HG03159 (cell line): Measurements from ENCODE around the gene HOMEZ.

ENCODE experiments used
- ATAC-seq: cut with Tn5 transposase; IDR thresholded peaks from one replicate; pipeline ENCODE4 v1.9.1; 2021; ENCODE audit warnings: mild to moderate bottlenecking, moderate library complexity; ENCODE audit not compliant: unreplicated experiment

The HOMEZ gene

DNA sequence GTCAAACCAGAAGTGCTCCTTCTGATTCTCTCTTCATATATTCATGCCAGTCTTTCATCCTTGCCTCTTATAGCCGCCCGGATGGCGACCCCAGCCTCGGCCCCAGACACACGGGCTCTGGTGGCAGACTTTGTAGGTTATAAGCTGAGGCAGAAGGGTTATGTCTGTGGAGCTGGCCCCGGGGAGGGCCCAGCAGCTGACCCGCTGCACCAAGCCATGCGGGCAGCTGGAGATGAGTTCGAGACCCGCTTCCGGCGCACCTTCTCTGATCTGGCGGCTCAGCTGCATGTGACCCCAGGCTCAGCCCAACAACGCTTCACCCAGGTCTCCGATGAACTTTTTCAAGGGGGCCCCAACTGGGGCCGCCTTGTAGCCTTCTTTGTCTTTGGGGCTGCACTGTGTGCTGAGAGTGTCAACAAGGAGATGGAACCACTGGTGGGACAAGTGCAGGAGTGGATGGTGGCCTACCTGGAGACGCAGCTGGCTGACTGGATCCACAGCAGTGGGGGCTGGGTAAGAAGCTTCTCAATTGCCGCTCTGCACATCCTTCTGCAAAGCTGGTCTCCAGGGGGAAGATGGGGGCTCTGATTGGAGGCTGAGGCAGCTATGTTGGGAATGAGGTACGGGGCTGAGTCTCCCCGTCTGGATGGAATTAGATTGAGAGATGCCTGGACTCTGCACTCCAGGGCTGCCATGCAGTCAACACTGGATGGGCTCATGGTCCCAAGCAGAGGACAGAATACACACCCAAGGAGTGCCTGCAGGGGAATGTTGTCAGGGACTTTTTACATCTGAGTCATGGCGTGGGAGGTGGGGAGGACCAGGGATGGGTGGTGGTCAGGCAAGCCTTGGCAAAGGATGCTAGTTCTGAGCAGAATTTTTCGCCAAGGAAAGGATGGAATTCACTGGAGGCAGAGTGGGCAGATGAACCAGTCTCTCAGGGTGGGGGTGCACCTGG lies 22.0 kb upstream of the HOMEZ start:
- no peak for ATAC-seq

DNA sequence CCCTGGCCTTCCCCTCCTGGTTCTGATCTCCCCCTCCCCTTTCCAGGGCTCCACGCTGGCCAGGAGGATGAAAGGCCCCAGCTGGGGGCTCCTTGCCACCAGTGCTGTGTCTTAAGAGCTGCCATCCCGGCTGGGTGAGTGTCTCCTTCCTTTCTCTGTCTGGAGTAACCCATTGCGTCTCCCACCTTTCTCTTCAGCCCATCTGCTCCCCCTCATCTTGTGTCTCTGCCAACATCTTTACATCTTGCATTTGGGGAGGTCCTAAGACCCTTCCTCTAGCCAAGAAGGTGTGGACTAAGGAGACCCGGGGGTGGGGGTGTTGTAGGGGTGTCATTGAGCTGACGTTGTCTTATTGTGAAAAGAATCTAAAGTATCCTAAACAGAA lies 21.2 kb upstream of the HOMEZ start:
- no peak for ATAC-seq

DNA sequence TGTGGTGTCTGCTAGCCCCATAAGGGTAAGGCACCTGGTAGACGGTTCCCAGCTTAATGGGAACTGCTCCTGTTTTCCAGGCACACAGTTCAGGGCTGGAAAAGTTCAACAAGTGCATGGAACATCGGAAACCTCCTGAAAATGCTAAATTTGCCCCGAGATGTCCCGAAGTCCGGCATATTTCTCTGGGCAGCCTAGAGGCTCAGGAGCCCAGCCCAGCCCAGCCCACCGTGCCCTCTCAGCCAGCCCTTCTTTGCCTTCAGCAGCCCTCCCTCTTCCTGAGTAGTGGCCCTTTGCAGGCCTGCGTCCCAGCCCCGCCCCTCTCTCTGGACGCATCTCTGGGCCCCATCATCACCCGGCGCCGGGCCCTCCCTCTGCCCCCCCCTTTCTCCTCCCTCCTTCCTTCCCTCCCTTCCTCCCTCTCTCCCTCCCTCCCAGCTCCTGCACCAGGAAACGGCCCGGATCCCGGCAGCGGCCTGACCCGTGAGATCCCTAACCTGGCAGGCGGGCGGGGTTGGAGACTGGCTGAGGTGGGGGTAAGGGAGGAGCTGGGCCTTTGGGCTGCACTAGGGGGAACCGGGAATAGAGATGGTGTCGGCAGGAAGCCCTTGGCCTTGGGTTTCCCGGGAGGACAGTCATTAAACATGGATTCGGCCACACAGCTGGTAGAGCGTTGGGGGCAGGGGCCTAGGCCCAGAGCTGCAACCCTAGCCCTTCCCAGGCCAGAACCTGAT lies 20.6 kb upstream of the HOMEZ start, which contains the start of gene BCL2L2:
Gene BCL2L2, plus strand, starts transcription at position 422 of the 734 bp plus-strand sequence. CDS start 935 bp downstream, outside the sequence.
- no peak for ATAC-seq

DNA sequence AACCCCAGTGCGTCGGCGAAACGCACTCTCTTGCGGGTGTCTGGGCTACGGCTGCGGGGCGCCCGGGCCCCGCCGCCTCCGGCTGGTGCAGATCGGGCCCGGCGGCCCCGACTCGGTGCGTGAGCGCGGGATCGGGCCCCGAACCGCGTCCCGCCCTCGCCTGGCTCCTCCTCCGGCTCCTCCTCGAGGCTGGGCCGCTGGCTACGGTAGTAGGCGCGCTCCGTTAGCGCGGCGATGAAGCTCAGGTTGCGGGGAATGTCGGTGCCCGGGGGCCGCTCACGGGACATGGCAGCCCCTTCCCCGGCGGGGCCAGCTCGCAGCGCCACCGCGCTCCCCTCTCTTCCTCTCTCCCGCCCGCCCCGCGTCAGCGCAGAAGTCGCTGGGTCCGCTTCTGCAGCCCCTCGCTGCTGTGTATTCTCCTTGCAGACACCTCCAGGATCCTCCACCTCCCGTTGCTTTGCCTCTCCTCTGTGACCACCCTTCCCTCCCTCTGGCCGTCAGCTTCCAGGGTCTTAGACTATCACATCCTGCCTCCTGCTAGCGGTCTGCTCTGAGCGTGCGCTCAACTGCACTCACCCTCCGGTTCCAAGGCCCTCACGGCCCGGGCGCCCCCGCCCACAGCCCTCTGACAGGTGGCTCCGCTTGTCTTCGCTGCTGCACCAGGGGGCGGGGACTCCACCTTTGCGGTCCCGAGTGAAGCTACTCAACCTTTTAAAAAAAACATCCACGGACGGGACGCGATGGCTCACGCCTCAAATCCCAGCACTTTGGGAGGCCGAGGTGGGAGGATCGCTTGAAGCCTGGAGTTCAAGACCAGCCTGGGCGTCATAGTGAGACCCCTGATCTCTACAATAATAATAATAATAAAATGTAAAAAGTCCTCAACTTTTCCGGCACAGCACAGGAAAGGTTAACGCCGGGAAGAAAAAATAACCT lies 16.6 kb upstream of the HOMEZ start, which contains the start of gene PPP1R3E:
Gene PPP1R3E, minus strand, starts transcription at position 570 of the 936 bp plus-strand sequence. Its CDS starts 283 bp downstream, at position 287.
- ATAC-seq, result peak; percentile 44

DNA sequence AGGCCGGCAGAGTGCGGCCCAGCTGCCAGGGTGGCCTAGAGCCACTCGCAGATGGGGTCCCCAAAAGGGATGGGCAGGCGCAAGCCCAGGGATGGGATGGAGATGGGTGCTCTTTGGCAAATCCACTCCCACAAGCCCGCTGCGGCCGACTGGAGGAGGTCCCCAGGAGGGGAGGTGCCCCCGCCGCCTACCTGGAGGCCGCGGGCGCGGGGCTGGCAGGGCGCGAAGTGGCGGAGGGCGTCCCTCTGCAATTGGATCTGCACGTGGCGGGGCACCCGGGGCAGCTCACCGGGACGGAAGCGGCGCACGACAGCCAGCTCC lies 16.0 kb upstream of the HOMEZ start:
- ATAC-seq, result peak; percentile 23

DNA sequence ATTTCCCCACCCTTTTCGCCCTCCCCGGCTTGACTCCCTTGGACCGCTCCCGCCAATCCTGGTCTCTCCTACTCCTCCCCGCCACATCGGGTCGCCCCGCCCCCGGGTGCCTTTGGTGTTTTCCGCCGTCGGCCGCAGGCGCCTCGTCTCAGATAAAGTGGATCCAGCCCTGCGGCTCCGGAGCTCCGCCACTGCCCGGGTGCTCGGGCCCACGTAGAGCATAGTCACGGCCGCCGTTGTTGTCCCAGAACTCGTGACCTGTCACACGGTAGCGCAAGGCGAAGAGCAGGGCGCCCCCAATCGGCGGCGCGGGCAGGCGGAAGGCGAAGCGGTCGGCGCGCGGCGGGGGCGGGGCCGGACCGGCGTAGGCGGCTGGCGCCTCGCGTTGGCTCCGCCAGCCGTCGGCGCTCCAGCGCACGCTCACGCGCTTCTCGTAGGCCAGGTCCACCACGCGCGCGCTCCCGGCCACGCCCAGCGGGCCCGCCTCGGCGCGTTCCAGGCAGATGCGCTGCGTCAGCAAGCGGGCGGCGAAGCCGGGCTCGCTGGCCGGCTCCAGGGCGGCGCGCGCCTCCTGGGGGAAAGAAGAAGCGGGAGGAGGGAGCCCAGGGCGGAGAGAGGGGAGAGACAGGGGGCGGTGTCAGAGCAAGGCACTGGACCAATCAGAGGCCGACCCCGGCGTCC lies 15.5 kb upstream of the HOMEZ start:
- peak; percentile 78 for ATAC-seq

DNA sequence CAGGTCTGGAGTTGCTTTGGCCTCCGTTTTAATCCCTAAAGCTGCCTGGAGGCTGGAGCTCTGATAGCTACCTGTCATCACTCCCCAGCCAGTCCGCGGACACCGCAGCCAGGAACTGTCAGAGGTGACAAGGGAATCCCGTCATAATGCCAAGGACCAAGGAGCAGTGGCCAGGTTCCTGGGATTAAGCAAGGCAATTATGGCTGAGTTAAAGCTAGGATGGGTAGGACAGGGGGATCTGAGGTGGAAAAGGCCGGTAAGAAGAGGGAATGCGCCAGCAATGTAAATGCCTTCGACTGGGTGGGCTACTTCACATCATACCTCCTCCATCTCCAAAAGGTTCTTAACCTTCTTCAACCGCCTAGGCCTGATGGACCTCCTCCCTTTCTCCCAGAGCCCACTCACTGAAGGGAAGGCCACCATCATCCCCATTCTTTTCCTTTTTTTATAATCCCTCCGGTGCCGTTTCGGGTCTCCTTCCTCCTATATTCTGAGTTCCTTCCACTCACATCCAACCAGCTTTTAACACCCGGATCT lies 14.8 kb upstream of the HOMEZ start:
- no peak for ATAC-seq

DNA sequence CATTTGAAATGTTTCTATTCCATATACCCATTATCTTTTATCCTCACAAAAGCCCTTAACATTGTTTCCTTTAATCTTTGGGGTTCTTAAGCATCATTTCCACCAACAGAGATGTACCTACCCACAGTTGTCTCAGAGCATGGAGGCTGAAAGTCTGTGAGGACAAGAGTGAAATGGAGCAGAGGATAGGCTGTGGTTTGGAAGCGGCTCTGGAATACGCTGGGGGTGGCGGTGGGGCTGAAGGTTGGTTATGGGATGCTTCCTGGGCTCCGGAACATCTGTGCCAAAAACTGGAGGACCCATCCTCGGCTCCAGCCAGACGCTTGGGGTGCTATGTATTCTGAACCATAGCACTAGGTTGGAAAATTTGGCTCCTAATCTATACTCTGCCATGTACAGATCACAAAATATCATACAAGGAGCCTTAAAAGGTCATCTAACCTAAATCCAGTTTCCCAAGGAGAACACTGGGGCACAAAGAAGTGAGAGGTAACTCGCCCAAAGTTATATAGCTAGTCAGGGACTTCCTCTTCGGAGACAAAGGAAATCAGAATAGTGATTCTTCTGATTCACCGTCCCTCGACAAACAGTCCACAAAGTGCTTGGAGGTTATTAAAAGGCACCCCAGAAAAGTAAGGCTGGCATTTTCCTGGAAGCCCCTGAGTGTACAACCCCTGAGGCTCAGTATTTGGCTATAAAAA lies 14.2 kb upstream of the HOMEZ start:
- no peak for ATAC-seq

DNA sequence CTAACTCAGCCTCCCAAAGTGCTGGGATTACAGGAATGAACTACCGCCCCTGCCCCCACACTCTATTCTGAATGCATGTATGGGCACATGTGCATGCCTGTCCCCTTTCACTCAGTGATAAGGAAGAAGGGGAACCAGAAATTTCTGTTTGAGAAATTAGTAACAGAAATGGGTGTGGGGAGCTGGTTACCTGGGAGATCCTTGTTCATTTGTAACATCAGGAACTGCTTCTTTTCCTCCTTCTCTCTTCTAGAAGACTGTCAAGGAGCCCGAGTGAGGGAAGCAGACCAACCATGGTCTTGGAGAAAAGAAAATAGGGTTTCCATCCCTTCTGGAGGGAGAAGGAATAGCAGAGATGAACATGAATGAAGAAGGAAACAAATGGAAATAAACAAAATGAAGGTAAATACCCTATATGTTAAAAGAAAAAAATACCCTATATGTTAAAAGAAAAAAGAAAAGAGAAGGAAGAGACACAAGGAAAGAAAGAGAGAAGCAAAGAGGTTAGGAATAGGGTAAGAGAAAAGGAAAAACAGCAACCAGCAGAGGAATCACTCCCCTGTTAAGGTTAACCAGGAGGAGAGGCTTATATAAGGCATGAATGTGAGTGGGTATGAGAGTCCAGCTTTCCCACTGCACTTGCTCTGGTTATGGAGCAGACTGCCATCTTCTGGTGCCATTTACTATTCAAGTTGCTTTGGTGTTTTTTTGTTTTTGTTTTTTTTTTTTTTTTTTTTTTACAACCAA lies 13.5 kb upstream of the HOMEZ start:
- no peak for ATAC-seq

DNA sequence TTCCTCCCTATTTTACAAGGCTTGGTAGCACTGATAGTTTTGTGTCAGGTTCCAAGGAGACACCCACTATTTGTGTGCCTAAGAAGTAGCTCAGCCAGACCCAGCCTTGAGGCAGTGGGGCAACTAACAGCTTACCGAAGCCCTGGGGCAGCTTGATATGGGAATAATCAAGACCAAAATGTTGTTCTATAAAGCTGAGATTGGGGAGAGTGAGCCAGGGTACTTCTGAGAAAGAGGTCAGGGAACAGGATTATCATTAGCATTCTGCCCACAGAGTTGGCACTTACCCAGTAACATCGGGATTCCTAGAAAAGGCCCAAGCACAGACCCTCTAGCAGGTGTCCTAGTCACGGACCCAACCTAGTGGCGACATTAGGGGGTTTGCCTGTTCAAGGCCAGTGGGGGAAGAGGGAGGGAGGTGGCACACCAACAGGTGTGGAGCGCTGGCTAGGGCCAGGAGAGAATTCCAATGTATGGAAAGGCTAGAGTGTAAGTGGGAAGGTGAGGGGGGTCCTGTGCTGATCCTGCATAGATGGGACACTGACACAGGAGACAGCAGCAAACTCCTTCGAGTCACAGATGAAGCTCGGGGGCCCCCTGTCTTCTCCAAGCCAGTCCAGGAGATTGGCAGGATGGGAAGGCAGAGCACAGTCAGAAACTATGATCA lies 11.8 kb upstream of the HOMEZ start:
- ATAC-seq, result no peak

DNA sequence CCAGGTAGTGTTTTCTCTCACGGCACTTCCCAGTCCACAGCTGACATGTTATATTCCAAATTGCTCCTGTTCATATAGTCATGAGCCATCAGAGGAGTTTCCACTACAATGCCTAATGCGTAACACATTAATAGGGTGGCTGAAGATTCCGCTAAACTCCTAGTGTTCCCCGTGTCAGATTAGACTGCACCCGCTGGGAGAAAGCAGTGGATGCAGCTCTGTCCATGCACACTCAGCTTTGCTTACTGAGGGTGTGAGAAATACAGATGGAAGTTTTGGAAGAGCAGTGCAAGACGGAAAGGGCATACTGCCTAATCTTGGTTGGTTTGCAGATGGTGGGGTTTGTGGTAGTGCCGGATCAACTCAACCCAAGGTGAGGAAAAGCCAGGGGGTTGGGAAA lies 11.2 kb upstream of the HOMEZ start:
- ATAC-seq, result no peak

DNA sequence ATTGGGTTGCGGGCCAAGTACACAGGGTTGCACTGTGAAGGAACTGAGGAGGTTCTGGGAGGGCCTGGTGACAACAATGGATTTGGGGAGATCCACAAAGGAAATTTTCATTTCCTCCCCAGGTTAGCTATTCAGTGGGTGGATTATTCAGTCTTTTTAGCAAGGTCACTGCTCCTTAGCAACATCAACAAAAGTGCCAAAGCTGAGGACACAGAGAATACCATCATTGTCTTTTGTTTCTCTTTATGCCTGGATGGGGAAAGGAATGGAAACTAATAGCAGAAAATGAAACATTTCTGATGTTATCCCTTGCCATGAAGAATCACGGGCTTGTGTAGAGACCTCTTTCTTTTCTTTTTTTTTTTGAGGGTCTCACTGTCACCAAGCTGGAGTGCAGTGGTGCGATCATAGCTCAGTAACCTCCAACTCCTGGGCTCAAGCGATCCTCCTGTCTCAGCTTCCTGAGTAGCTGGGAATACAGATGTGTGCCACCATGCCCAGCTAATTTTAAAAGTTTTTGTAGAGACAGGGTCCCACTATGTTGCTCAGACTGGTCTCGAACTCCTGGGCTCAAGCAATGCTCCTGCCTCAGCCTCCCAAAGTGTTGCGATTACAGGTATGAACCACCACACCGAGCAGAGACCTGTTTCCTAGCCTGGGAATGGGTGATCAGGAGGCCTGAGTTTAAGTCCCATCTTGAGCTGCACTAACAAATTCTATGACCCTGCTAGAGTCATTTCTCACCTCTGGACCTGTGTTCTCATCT lies 10.3 kb upstream of the HOMEZ start:
- ATAC-seq, result no peak

DNA sequence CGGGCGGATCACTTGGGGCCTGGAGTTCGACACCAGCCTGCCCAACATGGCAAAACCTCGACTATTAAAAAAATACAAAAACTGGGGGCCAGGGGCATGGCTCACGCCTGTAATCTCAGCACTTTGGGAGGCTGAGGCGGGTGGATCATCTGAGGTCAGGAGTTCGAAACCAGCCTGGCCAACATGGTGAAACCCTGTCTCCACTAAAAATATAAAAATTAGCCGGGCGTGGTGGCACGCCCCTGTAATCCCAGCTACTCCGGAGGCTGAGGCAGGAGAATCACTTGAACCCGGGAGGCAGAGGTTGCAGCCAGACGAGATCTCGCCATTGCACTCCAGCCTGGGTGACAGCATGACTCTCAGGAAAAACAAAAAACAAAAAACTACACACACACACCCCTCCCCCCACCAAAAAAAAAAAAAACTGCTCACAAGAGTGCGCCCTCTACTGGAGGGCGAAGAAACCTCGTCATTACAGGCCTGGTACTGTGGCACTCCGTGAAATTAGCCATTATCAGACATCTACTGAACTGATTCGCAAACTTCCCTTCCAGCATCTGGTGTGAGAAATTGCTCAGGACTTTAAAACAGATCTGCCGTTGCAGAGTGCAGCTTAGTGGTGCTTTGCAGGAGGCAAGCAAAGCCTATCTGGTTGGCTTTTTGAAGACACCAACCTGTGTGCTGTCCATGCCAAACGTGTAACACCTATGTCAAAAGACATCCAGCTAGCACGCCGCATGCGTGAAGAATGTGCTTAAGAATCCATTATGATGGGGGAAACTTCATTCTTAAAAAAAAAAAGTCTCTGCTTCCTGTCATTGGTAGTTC lies 9.0 kb upstream of the HOMEZ start:
- no peak for ATAC-seq

DNA sequence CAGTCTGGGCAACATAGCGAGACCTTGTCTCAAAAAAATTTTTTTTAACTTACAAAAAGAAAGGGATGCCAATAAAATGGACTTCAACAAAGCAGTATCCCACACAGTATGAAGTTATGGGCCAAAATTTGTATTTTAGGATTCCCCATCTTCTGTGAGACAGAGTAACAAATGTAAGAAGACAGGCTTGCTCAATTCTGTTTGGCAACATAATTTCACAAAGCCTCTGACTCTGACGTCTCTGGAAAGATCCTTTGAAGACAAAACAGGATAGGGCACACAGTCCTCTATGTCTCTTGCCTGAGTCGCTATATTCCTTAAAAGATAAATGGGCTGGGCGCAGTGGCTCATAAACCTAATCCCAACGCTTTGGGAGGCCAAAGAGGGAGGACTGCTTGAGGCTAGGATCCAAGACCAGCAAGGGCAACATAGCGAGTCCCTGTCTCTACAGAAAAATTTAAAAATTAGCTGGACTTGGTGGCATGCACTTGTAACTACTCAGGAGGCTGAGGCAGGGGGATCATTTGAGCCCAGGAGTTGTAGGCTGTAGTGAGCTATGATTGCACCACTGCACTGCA lies 1.1 kb upstream of the HOMEZ start:
- no peak for ATAC-seq

DNA sequence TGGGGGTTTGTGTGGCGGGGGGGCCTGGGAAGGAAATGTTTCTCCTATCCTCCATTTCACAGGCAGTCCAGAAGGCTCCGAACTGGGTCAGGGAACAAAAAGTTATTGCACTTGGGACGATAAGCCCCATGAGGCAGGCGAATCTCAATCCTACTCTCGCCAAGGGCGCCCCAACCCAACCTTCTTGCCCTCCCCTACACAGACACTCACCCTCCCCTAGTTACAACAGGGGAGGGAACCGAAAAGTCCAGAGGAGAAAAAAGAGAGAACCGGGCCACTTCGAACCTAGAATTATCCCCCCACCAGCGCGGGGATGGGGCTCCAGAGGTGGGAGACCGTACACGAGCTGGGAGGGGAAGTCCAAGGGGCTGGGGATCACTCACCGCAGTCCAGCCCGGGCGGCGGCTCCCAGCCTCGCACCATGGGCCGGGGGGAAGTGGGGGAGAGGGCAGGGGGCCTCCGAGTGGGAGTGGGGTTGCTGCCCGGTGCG lies 357 bp downstream of the HOMEZ start:
- peak; percentile 23 for ATAC-seq
